Liver (tissue), 9 donors: Measurements from ENCODE around the gene UGT1A4. TPM values are rescaled to one million over a fixed set of nuclear protein-coding genes. Genes with fewer than 3 reads are reported as not detected.

Source experiments
- DNase-seq: peaks from one replicate; pipeline ENCODE4 v3.0.0-alpha.2; 2017; ENCODE audit warnings: low spot score
- H3K27ac ChIP-seq, 2 donors: one replicate each; pipeline ENCODE4 v1.7.0; 2013; ENCODE audit warnings: inconsistent platforms in 2 of 2, low read length in 2 of 2, control low read depth in 1 of 2, low read depth in 1 of 2, mild to moderate bottlenecking in 1 of 2
- H3K27me3 ChIP-seq, 4 donors: one replicate each; pipeline versions ENCODE4 v1.6.1 to v1.7.0; 2013; ENCODE audit warnings: low read length in 3 of 4, inconsistent platforms in 1 of 4, mild to moderate bottlenecking in 1 of 4, moderate library complexity in 1 of 4; ENCODE audit not compliant: control insufficient read depth in 4 of 4, insufficient read depth in 4 of 4
- H3K36me3 ChIP-seq, 4 donors: one replicate each; pipeline versions ENCODE4 v1.6.1 to v1.7.0; 2013; ENCODE audit warnings: low read length in 3 of 4, mild to moderate bottlenecking in 3 of 4, low read depth in 1 of 4, moderate library complexity in 1 of 4; ENCODE audit not compliant: control insufficient read depth in 4 of 4, insufficient read depth in 3 of 4
- H3K4me1 ChIP-seq, 4 donors: one replicate each; pipeline versions ENCODE4 v1.6.1 to v1.7.0; 2013; ENCODE audit warnings: low read length in 3 of 4, mild to moderate bottlenecking in 3 of 4, moderate library complexity in 1 of 4; ENCODE audit not compliant: control insufficient read depth in 4 of 4, insufficient read depth in 4 of 4
- H3K4me3 ChIP-seq, 3 donors: one replicate each; pipeline versions ENCODE4 v1.6.1 to v1.7.0; 2013; ENCODE audit warnings: low read length in 3 of 3, control low read depth in 1 of 3, low read depth in 1 of 3, mild to moderate bottlenecking in 1 of 3
- H3K9ac ChIP-seq, 2 donors: one replicate each; pipeline ENCODE4 v1.7.0; 2013; ENCODE audit warnings: low read length in 2 of 2, mild to moderate bottlenecking in 2 of 2, moderate library complexity in 2 of 2, control low read depth in 1 of 2, low read depth in 1 of 2
- H3K9me3 ChIP-seq, 4 donors: one replicate each; pipeline versions ENCODE4 v1.6.1 to v1.7.0; 2013; ENCODE audit warnings: low read length in 3 of 4; ENCODE audit not compliant: control insufficient read depth in 4 of 4
- ATF3 ChIP-seq: IDR thresholded peaks from 2 replicates; pipeline ENCODE4 v1.6.1; 2016; ENCODE audit warnings: antibody characterized with exemption
- EGR1 ChIP-seq, 2 donors: IDR thresholded peaks; 2 replicates each; pipeline ENCODE4 v1.6.1; 2016 to 2018; ENCODE audit warnings: antibody characterized with exemption in 2 of 2, low read depth in 2 of 2
- FOXA1 ChIP-seq: IDR thresholded peaks from 2 replicates; pipeline ENCODE4 v1.6.1; 2016; ENCODE audit warnings: antibody characterized with exemption
- GABPA ChIP-seq, 2 donors: IDR thresholded peaks in 1 of 2; conservative IDR thresholded peaks in 1 of 2; 2 replicates each; pipeline ENCODE4 v1.6.1; 2016; ENCODE audit warnings: antibody characterized with exemption in 2 of 2, mild to moderate bottlenecking in 1 of 2, moderate library complexity in 1 of 2
- HNF4A ChIP-seq, 2 donors: conservative IDR thresholded peaks; 2 replicates each; pipeline ENCODE4 v1.6.1; 2016; ENCODE audit warnings: antibody characterized with exemption in 2 of 2, mild to moderate bottlenecking in 2 of 2
- HNF4G ChIP-seq: IDR thresholded peaks from 2 replicates; pipeline ENCODE4 v1.6.1; 2016; ENCODE audit warnings: antibody characterized with exemption
- JUND ChIP-seq, 2 donors: IDR thresholded peaks; 2 replicates each; pipeline ENCODE4 v1.6.1; 2016; ENCODE audit warnings: antibody characterized with exemption in 2 of 2
- MAX ChIP-seq: IDR thresholded peaks from 2 replicates; pipeline ENCODE4 v1.6.1; 2016; ENCODE audit warnings: antibody characterized with exemption
- NR2F2 ChIP-seq: IDR thresholded peaks from 2 replicates; pipeline ENCODE4 v1.6.1; 2016; ENCODE audit warnings: antibody characterized with exemption
- RAD21 ChIP-seq, 2 donors: IDR thresholded peaks; 2 replicates each; pipeline ENCODE4 v1.6.1; 2016; ENCODE audit warnings: antibody characterized with exemption in 2 of 2, mild to moderate bottlenecking in 2 of 2
- REST ChIP-seq: IDR thresholded peaks from 2 replicates; pipeline ENCODE4 v1.6.1; 2016; ENCODE audit warnings: antibody characterized with exemption, mild to moderate bottlenecking
- RXRA ChIP-seq, 2 donors: IDR thresholded peaks; 2 replicates each; pipeline ENCODE4 v1.6.1; 2017 to 2018; ENCODE audit warnings: antibody characterized with exemption in 2 of 2, mild to moderate bottlenecking in 1 of 2
- TAF1 ChIP-seq: conservative IDR thresholded peaks from 2 replicates; pipeline ENCODE4 v1.6.1; 2016; ENCODE audit warnings: antibody characterized with exemption, mild to moderate bottlenecking
- ZBTB33 ChIP-seq: IDR thresholded peaks from 2 replicates; pipeline ENCODE4 v1.6.1; 2016; ENCODE audit warnings: antibody characterized with exemption
- WGBS: extraction: QIAGEN DNeasy Blood & Tissue Kit; methylation state at CpG from one replicate; pipeline ENCODE4 v1.1.7; 2013; 5-methylcytosine and 5-hydroxymethylcytosine counted together
- polyA plus RNA-seq, 2 donors: library from polyadenylated mRNA; stranded (reverse) in 1 of 2; unstranded in 1 of 2; fragments of 200-250 nt in 1 of 2; fragments of >200 nt in 1 of 2; fragmentation: Nextera tagmentation in 1 of 2; extraction: Ambion mirVana in 1 of 2; gene quantifications; one replicate each; pipeline versions ENCODE4 v1.2.1 to v1.2.3, GENCODE V29; 2013 to 2015
- total RNA-seq, 2 donors: library from RNA; depleted of rRNA; stranded (reverse); fragments of >200 nt; gene quantifications; one replicate each; pipeline ENCODE4 v1.2.3, GENCODE V29; 2014
- donor health status: healthy.
- donor health status: healthy.
- donor health status: healthy.
- donor health status: healthy.
- donor health status: healthy.

UGT1A4 gene
- total and polyA plus RNA-seq, 4 donors: 103 to 446 (median 136) TPM; not detected in 1

- Histone ChIP-seq H3K9me3 (no peaks in the 10 kb centered on the region), H3K4me1 (peaks cover 5 to 23% (median 10%) of the 10 kb centered on the region in 4 donors), H3K36me3 (no peaks in the 10 kb centered on the region), H3K4me3 (no peak overlapping the region), H3K9ac (no peak overlapping the region), H3K27ac (no peak overlapping the region), H3K27me3 (no peaks in the 10 kb centered on the region)
- TF ChIP-seq EGR1 (IDR thresholded peaks at IDR 0.05; ENCODE audit: low read depth in 2 of 2) (no peak), FOXA1 (no peak), NR2F2 (no peak), RXRA (IDR thresholded peaks at IDR 0.05) (no peak), GABPA (IDR thresholded peaks at IDR 0.05 in 1 of 2, conservative IDR thresholded peaks at IDR 0.05 in 1 of 2) (no peak), HNF4A (conservative IDR thresholded peaks at IDR 0.05) (no peak), JUND (IDR thresholded peaks at IDR 0.05) (no peak)
- 84% methylated on average over 4 of the region's 4 CpGs for WGBS
- DNase-seq: no peak
Observed at GRCh38 chr2:233679196-233679595, 39.3 kb upstream of the UGT1A4 start.

- Histone ChIP-seq H3K4me3 (no peak overlapping the region), H3K27ac (no peak overlapping the region), H3K4me1 (peaks cover 3 to 14% (median 4%) of the 10 kb centered on the region in 4 donors), H3K27me3 (no peaks in the 10 kb centered on the region), H3K9me3 (no peaks in the 10 kb centered on the region), H3K36me3 (no peaks in the 10 kb centered on the region), H3K9ac (no peak overlapping the region)
- no peak for TF ChIP-seq ATF3
- WGBS: 75% methylated on average over 4 of the region's 4 CpGs
- DNase-seq: no peak
Observed at GRCh38 chr2:233680361-233681045, 38.0 kb upstream of the UGT1A4 start.

- DNase-seq: no peak
- H3K27me3 ChIP-seq: no peaks in the 10 kb centered on the region
- no peak within 1 kb of the TSS for H3K9ac ChIP-seq
- peak within 1 kb of the TSS in 1 of 2 donors; percentile 35 for H3K27ac ChIP-seq
- no peaks in the 10 kb centered on the region for H3K36me3 ChIP-seq
- no peaks in the 10 kb centered on the region for H3K9me3 ChIP-seq
- H3K4me3 ChIP-seq: no peak within 1 kb of the TSS
- 63% methylated on average over 5 of the region's 5 CpGs for WGBS
- H3K4me1 ChIP-seq: peaks cover 1 to 6% (median 4%) of the 10 kb centered on the region in 4 donors
- TF ChIP-seq ZBTB33 (no peak), RAD21 (IDR thresholded peaks at IDR 0.05) (no peak), TAF1 (no peak), JUND (IDR thresholded peaks at IDR 0.05) (no peak), HNF4G (no peak), HNF4A (conservative IDR thresholded peaks at IDR 0.05) (peak; percentile 28 to 41), FOXA1 (no peak), REST (no peak), MAX (no peak)
Observed at GRCh38 chr2:233681521-233682099, 36.9 kb upstream of the UGT1A4 start, which contains the start of gene UGT1A7. TSS of gene UGT1A7 (plus strand) at chr2:233681901. CDS start at chr2:233681938, 37 bp downstream.
